K562 (cell line): ENCODE results near the gene PODXL2. TPM values are rescaled to one million over a fixed set of nuclear protein-coding genes. Genes with fewer than 3 reads are reported as not detected.
A peak's percentile ranks its signal among the peaks of the same experiment; 100 is the strongest.

ENCODE experiments used
- ASH1L ChIP-seq: fragments of 450-650 bp; IDR thresholded peaks from 2 replicates; pipeline ENCODE4 v1.6.1; 2018; ENCODE audit warnings: borderline replicate concordance, mild to moderate bottlenecking, low read depth; ENCODE audit not compliant: partially characterized antibody
- BRF1 ChIP-seq: IDR thresholded peaks from 3 replicates; pipeline ENCODE4 v1.6.1; 2011; ENCODE audit warnings: borderline replicate concordance, mild to moderate bottlenecking; ENCODE audit not compliant: insufficient read length; ENCODE audit errors: extremely low read depth
- COPS2 ChIP-seq: fragments of 450-650 bp; conservative IDR thresholded peaks from 2 replicates; pipeline ENCODE4 v1.6.1; 2016; ENCODE audit warnings: mild to moderate bottlenecking, moderate library complexity
- DIDO1 ChIP-seq: fragments of 450-650 bp; IDR thresholded peaks from 2 replicates; pipeline ENCODE4 v1.6.1; 2016; ENCODE audit warnings: low read depth, missing biosample characterization, missing genetic modification characterization
- DMBX1 ChIP-seq: fragments of 250-450 bp; sonication (Bioruptor Pico); IDR thresholded peaks from 2 replicates; pipeline ENCODE4 v1.8.0; 2022; ENCODE audit warnings: inconsistent platforms, mild to moderate bottlenecking, moderate library complexity, borderline replicate concordance
- EP400 ChIP-seq: fragments of 450-650 bp; IDR thresholded peaks from 2 replicates; pipeline ENCODE4 v1.6.1; 2017; ENCODE audit warnings: antibody characterized with exemption, mild to moderate bottlenecking, moderate library complexity
- GABPA ChIP-seq: fragments of 200-800 bp; sonication (Bioruptor generic); conservative IDR thresholded peaks from 2 replicates; pipeline ENCODE4 v1.6.1; 2016; ENCODE audit warnings: low read depth, missing genetic modification characterization, missing compliant biosample characterization
- GTF2A2 ChIP-seq: IDR thresholded peaks from 2 replicates; pipeline ENCODE4 v1.6.1; 2016; ENCODE audit warnings: mild to moderate bottlenecking, missing genetic modification characterization, missing compliant biosample characterization
- HMGN3 ChIP-seq: IDR thresholded peaks from 2 replicates; pipeline ENCODE4 v1.6.1; 2011; ENCODE audit warnings: borderline replicate concordance, low read depth, mild to moderate bottlenecking, mixed read lengths, low read length; ENCODE audit not compliant: insufficient read length; ENCODE audit errors: extremely low read depth
- HMGXB4 ChIP-seq: sonication (generic); formaldehyde crosslinking; IDR thresholded peaks from 2 replicates; pipeline ENCODE4 v1.8.1; 2023; ENCODE audit warnings: mild to moderate bottlenecking, missing genetic modification reagents
- KLF16 ChIP-seq: IDR thresholded peaks from 2 replicates; pipeline ENCODE4 v1.6.1; 2016; ENCODE audit warnings: antibody characterized with exemption
- PHF20 ChIP-seq: fragments of 450-650 bp; IDR thresholded peaks from 2 replicates; pipeline ENCODE4 v1.6.1; 2018; ENCODE audit not compliant: partially characterized antibody
- POLR2AphosphoS5 ChIP-seq: IDR thresholded peaks from 2 replicates; pipeline ENCODE4 v1.6.1; 2011; ENCODE audit warnings: mild to moderate bottlenecking, low read depth, low read length, moderate library complexity; ENCODE audit not compliant: control insufficient read depth, insufficient read depth
- SMARCA4 ChIP-seq: fragments of 450-650 bp; IDR thresholded peaks from 2 replicates; pipeline ENCODE4 v1.6.1; 2016
- SMARCA5 ChIP-seq: fragments of 450-650 bp; IDR thresholded peaks from 2 replicates; pipeline ENCODE4 v1.6.1; 2016
- TFE3 ChIP-seq: fragments of 450-650 bp; formaldehyde crosslinking; IDR thresholded peaks from 2 replicates; pipeline ENCODE4 v1.4.0; 2020; ENCODE audit warnings: mild to moderate bottlenecking, mixed read lengths
- TRIM24 ChIP-seq, 2 experiments: fragments of 450-650 bp; IDR thresholded peaks; 2 replicates each; pipeline ENCODE4 v1.6.1; 2016
- ZNF143 ChIP-seq: sonication (generic); formaldehyde crosslinking; IDR thresholded peaks from 2 replicates; pipeline ENCODE4 v1.9.0; 2022; ENCODE audit warnings: mild to moderate bottlenecking, missing genetic modification reagents
- ZNF23 ChIP-seq: fragments of 250-450 bp; sonication (Bioruptor Pico); IDR thresholded peaks from 2 replicates; pipeline ENCODE4 v1.4.0; 2020; ENCODE audit warnings: mild to moderate bottlenecking
- ZNF239 ChIP-seq: fragments of 250-450 bp; sonication (Bioruptor Pico); IDR thresholded peaks from 2 replicates; pipeline ENCODE4 v1.4.0; 2020; ENCODE audit warnings: mild to moderate bottlenecking
- ZNF347 ChIP-seq: fragments of 450-650 bp; formaldehyde crosslinking; IDR thresholded peaks from 2 replicates; pipeline ENCODE4 v1.4.0; 2020; ENCODE audit warnings: low read depth, mild to moderate bottlenecking, moderate library complexity
- ZNF436 ChIP-seq: fragments of 250-450, 450-650 bp; sonication (Bioruptor Pico); formaldehyde crosslinking; IDR thresholded peaks from 2 replicates; pipeline ENCODE4 v1.7.0; 2020; ENCODE audit warnings: mild to moderate bottlenecking
- polyA plus RNA-seq, 8 experiments: library from polyadenylated mRNA; depleted of rRNA in 4 of 8; stranded (reverse) in 5 of 8; unstranded in 3 of 8; fragments of >200 nt; fragmentation: Nextera tagmentation in 2 of 8; fragmentation: Illumina TruSeq in 1 of 8; extraction: Ambion mirVana in 2 of 8; extraction: Trizol in 1 of 8; gene quantifications; 2 replicates each; pipeline versions ENCODE4 v1.2.1 to v1.2.3, GENCODE V29; 2011 to 2014; ENCODE audit warnings: inconsistent platforms in 1 of 8, missing spikeins in 1 of 8
- total RNA-seq, 7 experiments: library from RNA; depleted of rRNA in 6 of 7; stranded (reverse); fragments of >200 nt in 6 of 7; fragmentation: Illumina TruSeq in 2 of 7; extraction: Trizol in 2 of 7; gene quantifications; 2 replicates each; pipeline versions ENCODE4 v1.2.1 to v1.2.3, GENCODE V29; 2011 to 2021; ENCODE audit warnings: low replicate concordance in 1 of 7
- TF ChIP-seq, protein P1 (sequence below): fragments of 250-450 bp; sonication (Bioruptor Pico); IDR thresholded peaks from 2 replicates; pipeline ENCODE4 v1.8.0; 2022; ENCODE audit warnings: moderate library complexity, mild to moderate bottlenecking, inconsistent platforms
- TF ChIP-seq, protein P2 (sequence below): fragments of 450-650 bp; IDR thresholded peaks from 2 replicates; pipeline ENCODE4 v1.6.1; 2017; ENCODE audit warnings: mild to moderate bottlenecking, moderate library complexity

Gene PODXL2
- total and polyA plus RNA-seq, 9 of the 15 experiments (the other 6 are each of a cell fraction or from before 2014, with no cell fraction given), result 0.03 to 52.5 (median 21.9) TPM

DNA sequence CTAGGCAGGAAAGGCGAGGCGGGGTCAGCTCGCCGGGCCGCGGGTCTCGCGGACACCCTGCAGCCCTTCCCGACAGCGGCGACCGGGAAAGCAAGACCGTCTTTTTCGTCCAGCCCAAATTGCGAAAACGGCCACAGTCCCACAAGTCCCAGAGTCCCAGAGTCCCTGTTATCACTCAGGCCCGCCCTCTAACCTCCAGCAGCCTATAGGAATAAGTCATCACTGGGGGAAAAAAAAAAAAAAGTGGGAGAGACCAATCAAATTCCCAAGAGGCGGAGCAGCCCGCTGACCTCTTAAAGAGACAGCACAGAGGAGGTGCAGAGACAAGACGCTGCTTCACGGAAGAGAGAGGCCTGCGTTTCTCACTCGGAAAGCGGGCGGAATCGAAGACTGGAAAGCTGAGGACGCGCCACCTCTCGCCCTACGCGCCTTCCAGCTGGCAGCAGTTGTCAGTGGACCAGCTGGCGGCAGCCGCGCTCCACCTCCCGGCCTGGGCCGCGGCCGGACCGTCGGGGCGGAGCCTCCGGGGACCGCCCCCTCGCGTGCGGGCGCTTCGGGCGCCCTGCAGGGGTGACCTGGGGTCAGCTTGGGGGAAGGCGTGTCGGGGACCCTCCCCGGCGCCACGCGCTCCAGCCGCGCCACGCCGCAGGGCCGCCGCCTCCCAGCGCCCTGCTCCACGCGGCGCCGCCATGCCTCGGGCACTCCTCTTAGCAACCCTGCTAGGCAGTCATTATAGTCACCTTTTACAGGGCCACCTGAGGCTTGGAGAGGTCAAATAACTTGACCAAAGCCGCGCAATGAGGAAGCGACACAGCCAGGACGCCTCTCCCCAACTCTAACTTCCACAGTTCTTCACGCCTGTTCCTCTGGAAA, 38.2 kb upstream of the PODXL2 start, which contains the start of gene TPRA1 (continued):
- peak; percentile 33; the same call in 1 of the 2 replicates for TF ChIP-seq EP400
- TF ChIP-seq DIDO1 (tag), result no peak
- TF ChIP-seq ZNF143 (CRISPR knock-in tag), result no peak
- peak; percentile 19 for TF ChIP-seq PHF20
- no peak for TF ChIP-seq COPS2
- TF ChIP-seq, protein P1, sequence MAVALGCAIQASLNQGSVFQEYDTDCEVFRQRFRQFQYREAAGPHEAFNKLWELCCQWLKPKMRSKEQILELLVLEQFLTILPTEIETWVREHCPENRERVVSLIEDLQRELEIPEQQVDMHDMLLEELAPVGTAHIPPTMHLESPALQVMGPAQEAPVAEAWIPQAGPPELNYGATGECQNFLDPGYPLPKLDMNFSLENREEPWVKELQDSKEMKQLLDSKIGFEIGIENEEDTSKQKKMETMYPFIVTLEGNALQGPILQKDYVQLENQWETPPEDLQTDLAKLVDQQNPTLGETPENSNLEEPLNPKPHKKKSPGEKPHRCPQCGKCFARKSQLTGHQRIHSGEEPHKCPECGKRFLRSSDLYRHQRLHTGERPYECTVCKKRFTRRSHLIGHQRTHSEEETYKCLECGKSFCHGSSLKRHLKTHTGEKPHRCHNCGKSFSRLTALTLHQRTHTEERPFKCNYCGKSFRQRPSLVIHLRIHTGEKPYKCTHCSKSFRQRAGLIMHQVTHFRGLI (CRISPR knock-in tag), result no peak
- no peak for TF ChIP-seq TFE3 (CRISPR knock-in tag)
- no peak for TF ChIP-seq SMARCA4
- TF ChIP-seq ZNF436, result no peak
- no peak for TF ChIP-seq GTF2A2 (tag)
- no peak for TF ChIP-seq TRIM24 (IDR thresholded peaks at IDR 0.05)
- TF ChIP-seq ASH1L, result peak; percentile 80
- 0 out of 2 replicates have a peak, but pooled peaks have one; percentile 17 for TF ChIP-seq POLR2AphosphoS5
- no peak for TF ChIP-seq GABPA (tag)
- TF ChIP-seq DMBX1 (CRISPR knock-in tag), result no peak
- TF ChIP-seq ZNF239, result no peak
- TF ChIP-seq ZNF23 (CRISPR knock-in tag), result no peak
- no peak for TF ChIP-seq SMARCA5
- no peak for TF ChIP-seq ZNF347 (CRISPR knock-in tag)
- TF ChIP-seq, protein P2, sequence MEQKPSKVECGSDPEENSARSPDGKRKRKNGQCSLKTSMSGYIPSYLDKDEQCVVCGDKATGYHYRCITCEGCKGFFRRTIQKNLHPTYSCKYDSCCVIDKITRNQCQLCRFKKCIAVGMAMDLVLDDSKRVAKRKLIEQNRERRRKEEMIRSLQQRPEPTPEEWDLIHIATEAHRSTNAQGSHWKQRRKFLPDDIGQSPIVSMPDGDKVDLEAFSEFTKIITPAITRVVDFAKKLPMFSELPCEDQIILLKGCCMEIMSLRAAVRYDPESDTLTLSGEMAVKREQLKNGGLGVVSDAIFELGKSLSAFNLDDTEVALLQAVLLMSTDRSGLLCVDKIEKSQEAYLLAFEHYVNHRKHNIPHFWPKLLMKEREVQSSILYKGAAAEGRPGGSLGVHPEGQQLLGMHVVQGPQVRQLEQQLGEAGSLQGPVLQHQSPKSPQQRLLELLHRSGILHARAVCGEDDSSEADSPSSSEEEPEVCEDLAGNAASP, result no peak
- no peak for TF ChIP-seq HMGXB4 (CRISPR knock-in tag)
- no peak for TF ChIP-seq BRF1
- TF ChIP-seq HMGN3, result peak; percentile 87
- no peak for TF ChIP-seq KLF16
